CD4-positive, alpha-beta T cell (primary cell): ENCODE data around the gene HS3ST4. TPM values are rescaled to one million over a fixed set of nuclear protein-coding genes. Genes with fewer than 3 reads are reported as not detected.

Experiments
- ATAC-seq: fragments of 200-7000 bp; cut with Tn5 transposase; one replicate; pipeline ENCODE4 v1.10.0; 2022; ENCODE audit warnings: mild to moderate bottlenecking; ENCODE audit not compliant: poor library complexity
- CTCF ChIA-PET: fragments of 350-600 bp; sonication (Branson Sonifier 250); formaldehyde crosslinking; loops from one replicate; lab custom pipeline; 2021; ENCODE audit warnings: antibody characterized with exemption, inconsistent platforms; lab: Charles Lee
- POLR2A ChIA-PET: fragments of 350-600 bp; sonication (Branson Sonifier 250); formaldehyde crosslinking; loops from one replicate; lab custom pipeline; 2021; ENCODE audit warnings: antibody characterized with exemption, inconsistent platforms; lab: Charles Lee
- DNase-seq, 14 experiments: peaks; one replicate each; pipeline ENCODE4 v3.0.0-alpha.2; 2013 to 2020; ENCODE audit warnings: mixed read lengths in 2 of 14
- H3K27ac ChIP-seq, 2 donors: one replicate each; pipeline versions ENCODE4 v1.5.1 to v1.7.0; 2013; ENCODE audit warnings: low read length in 2 of 2, low read depth in 1 of 2, mild to moderate bottlenecking in 1 of 2
- H3K27me3 ChIP-seq, 2 experiments: 1 replicate in 1 of 2; 2 replicates in 1 of 2; pipeline versions ENCODE4 v1.6.1 to v1.7.0; 2013; ENCODE audit warnings: low read length in 2 of 2, control low read depth in 1 of 2, mild to moderate bottlenecking in 1 of 2, moderate library complexity in 1 of 2; ENCODE audit not compliant: insufficient read depth in 2 of 2, control insufficient read depth in 1 of 2
- H3K36me3 ChIP-seq: one replicate; pipeline ENCODE4 v1.6.1; 2013; ENCODE audit warnings: low read length, control low read depth; ENCODE audit not compliant: insufficient read depth
- H3K4me1 ChIP-seq: one replicate; pipeline ENCODE4 v1.6.1; 2013; ENCODE audit warnings: low read length, control low read depth; ENCODE audit not compliant: insufficient read depth
- H3K4me3 ChIP-seq: one replicate; pipeline ENCODE4 v1.5.1; 2013; ENCODE audit warnings: mild to moderate bottlenecking, low read length, moderate library complexity
- H3K9me3 ChIP-seq, 2 experiments: 1 replicate in 1 of 2; 2 replicates in 1 of 2; pipeline versions ENCODE4 v1.6.1 to v1.7.0; 2013; ENCODE audit warnings: low read length in 2 of 2, mild to moderate bottlenecking in 2 of 2, control low read depth in 1 of 2, moderate library complexity in 1 of 2; ENCODE audit not compliant: control insufficient read depth in 1 of 2, insufficient read depth in 1 of 2
- H3K27ac Mint-ChIP-seq: one replicate; pipeline ENCODE4 v1.8.0; 2020; ENCODE audit warnings: mixed read lengths
- H3K27me3 Mint-ChIP-seq: one replicate; pipeline ENCODE4 v1.8.0; 2021; ENCODE audit warnings: mixed read lengths
- H3K36me3 Mint-ChIP-seq: one replicate; pipeline ENCODE4 v1.8.0; 2021; ENCODE audit warnings: low read depth, mixed read lengths
- H3K4me1 Mint-ChIP-seq: one replicate; pipeline ENCODE4 v1.8.0; 2021; ENCODE audit warnings: low read depth, mixed read lengths
- H3K4me3 Mint-ChIP-seq: one replicate; pipeline ENCODE4 v1.8.0; 2020; ENCODE audit warnings: mild to moderate bottlenecking, mixed read lengths
- H3K9me3 Mint-ChIP-seq: one replicate; pipeline ENCODE4 v1.8.0; 2020; ENCODE audit warnings: mixed read lengths
- intact Hi-C, 2 experiments: fragments of 100-400 bp; cut with DNase I in 1 of 2; cut with micrococcal nuclease in 1 of 2; formaldehyde crosslinking; loops; one replicate each; pipeline versions ENCODE4 v1.15.1 to v1.9.0; 2023 to 2025; cut with DNase I, micrococcal nuclease
- total RNA-seq, 174 experiments: library from RNA in 2 of 174; stranded (reverse) in 2 of 174; gene quantifications; one replicate each; pipeline ENCODE4 v1.2.3 and lab custom pipeline; 2021 to 2026
- TF ChIP-seq, protein P1 (sequence below): fragments of 200-600 bp; IDR thresholded peaks from one replicate; pipeline ENCODE4 v1.8.0; 2022; ENCODE audit warnings: antibody characterized with exemption, mild to moderate bottlenecking

HS3ST4 gene
- total RNA-seq, 2 experiments from 2014 or later: not detected

DNA sequence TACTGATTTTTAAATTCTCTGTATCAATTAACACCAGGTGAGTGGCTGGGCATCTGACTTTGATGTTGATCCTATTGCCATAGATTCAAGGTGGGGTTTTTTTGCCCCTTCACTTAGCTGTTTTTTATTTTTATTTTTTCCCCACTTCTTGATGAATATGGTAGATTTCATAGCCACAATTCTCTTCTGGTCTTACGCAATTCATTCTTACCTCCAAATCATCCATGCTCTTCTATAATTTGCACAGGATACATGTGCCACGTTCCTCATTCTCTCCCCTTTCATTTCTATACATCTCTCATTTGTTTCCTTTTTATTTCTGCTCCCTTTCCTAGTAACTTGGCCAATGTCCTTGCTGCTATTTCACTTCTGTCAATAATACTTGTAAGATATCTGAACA, 14.9 kb upstream of the HS3ST4 start:
- no peak for DNase-seq
- Histone ChIP-seq H3K9me3 (no peaks in the 10 kb centered on the region), H3K27ac (no peak overlapping the region), H3K4me3 (no peak overlapping the region), H3K4me1 (no peaks in the 10 kb centered on the region), H3K27me3 (no peaks in the 10 kb centered on the region), H3K36me3 (no peaks in the 10 kb centered on the region)
- intact Hi-C loops: no loop called here
- TF ChIP-seq, protein P1, sequence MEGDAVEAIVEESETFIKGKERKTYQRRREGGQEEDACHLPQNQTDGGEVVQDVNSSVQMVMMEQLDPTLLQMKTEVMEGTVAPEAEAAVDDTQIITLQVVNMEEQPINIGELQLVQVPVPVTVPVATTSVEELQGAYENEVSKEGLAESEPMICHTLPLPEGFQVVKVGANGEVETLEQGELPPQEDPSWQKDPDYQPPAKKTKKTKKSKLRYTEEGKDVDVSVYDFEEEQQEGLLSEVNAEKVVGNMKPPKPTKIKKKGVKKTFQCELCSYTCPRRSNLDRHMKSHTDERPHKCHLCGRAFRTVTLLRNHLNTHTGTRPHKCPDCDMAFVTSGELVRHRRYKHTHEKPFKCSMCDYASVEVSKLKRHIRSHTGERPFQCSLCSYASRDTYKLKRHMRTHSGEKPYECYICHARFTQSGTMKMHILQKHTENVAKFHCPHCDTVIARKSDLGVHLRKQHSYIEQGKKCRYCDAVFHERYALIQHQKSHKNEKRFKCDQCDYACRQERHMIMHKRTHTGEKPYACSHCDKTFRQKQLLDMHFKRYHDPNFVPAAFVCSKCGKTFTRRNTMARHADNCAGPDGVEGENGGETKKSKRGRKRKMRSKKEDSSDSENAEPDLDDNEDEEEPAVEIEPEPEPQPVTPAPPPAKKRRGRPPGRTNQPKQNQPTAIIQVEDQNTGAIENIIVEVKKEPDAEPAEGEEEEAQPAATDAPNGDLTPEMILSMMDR: no peak
- no peaks in the 10 kb centered on the region for H3K36me3 Mint-ChIP-seq
- ChIA-PET POLR2A (no interaction called here), CTCF (no interaction called here)
- H3K27ac Mint-ChIP-seq: no peak overlapping the region
- ATAC-seq: no peak
- no peaks in the 10 kb centered on the region for H3K9me3 Mint-ChIP-seq
- no peak overlapping the region for H3K4me3 Mint-ChIP-seq
- no peaks in the 10 kb centered on the region for H3K27me3 Mint-ChIP-seq
- H3K4me1 Mint-ChIP-seq: no peaks in the 10 kb centered on the region

DNA sequence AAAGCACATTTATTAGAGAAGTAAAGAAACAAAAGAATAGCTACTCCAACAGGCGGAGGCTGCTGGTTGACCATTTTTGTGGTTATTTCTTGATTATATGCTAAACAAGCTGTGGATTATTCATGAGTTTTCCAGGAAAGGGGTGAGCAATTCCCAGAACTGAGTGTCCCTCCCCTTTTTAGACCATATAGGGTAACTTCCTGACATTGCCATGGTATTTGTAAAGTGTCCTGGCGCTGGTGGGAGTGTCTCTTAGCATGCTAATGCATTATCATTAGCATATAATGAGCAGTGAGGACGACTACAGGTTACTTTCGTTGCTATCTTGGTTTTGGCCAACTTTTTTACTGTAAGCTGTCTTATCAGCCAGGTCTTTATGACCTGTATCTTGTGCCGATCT, 12.2 kb upstream of the HS3ST4 start:
- TF ChIP-seq, protein P1: no peak

DNA sequence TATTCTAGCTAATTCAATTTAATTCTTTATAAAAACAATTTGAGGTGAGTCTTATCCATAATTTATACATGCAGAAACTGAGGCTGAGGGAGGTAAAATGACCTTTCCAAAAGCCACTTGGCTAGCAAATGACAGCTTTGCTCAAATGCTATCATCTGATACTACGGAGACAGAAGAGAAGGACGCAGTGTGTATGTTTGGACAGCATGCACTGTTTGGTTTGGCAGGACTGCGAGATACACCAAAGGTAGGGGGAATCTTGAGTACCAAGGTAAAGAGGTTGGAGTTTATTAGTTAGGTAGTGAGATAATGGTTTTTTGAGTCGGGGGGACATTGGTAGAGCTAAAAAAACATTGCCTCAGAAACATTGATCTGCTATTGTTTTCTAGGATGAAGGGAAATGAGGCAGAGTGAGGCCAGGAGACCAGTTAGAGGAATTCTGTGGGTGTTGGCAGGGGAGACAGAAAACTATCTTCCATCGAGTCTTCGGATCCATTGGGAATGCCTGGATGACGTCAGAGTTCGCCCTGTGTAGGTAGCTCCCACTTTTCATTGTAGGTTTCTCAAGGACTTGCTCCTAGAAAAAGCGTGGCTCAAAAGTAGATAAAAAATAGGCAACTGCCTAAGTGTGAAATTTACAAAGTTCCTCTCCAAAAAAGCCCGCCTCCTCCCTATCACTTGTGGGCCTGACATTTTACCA, 2.5 kb upstream of the HS3ST4 start:
- H3K27me3 Mint-ChIP-seq: peaks cover 58% of the 10 kb centered on the region
- H3K4me1 Mint-ChIP-seq: peaks cover 5% of the 10 kb centered on the region
- intact Hi-C loops: no loop called here
- no peak for ATAC-seq
- no peak overlapping the region for H3K4me3 Mint-ChIP-seq
- H3K9me3 ChIP-seq: peaks cover 0 to 6% of the 10 kb centered on the region in 2 experiments
- H3K27ac ChIP-seq: no peak overlapping the region
- no peak for DNase-seq
- no peaks in the 10 kb centered on the region for H3K9me3 Mint-ChIP-seq
- H3K4me1 ChIP-seq: peaks cover 3% of the 10 kb centered on the region
- H3K27ac Mint-ChIP-seq: no peak overlapping the region
- no peak overlapping the region for H3K4me3 ChIP-seq
- no peaks in the 10 kb centered on the region for H3K36me3 ChIP-seq
- peaks cover 21 to 43% of the 10 kb centered on the region in 2 experiments for H3K27me3 ChIP-seq
- no peaks in the 10 kb centered on the region for H3K36me3 Mint-ChIP-seq
- ChIA-PET CTCF (no interaction called here), POLR2A (no interaction called here)
- TF ChIP-seq, protein P1: no peak

More for the DNA sequence above, 12.2 kb upstream of the HS3ST4 start:
- Mint-ChIP-seq H3K4me3 (no peak overlapping the region), H3K36me3 (no peaks in the 10 kb centered on the region), H3K27ac (no peak overlapping the region), H3K27me3 (peaks cover 6% of the 10 kb centered on the region), H3K4me1 (no peaks in the 10 kb centered on the region), H3K9me3 (no peaks in the 10 kb centered on the region)
- intact Hi-C loops: no loop called here
- no peak overlapping the region for H3K4me3 ChIP-seq
- DNase-seq: no peak
- no peaks in the 10 kb centered on the region for H3K4me1 ChIP-seq
- no peaks in the 10 kb centered on the region for H3K9me3 ChIP-seq
- no peaks in the 10 kb centered on the region for H3K36me3 ChIP-seq
- POLR2A ChIA-PET: no interaction called here
- H3K27ac ChIP-seq: no peak overlapping the region
- ATAC-seq: no peak
- CTCF ChIA-PET: no interaction called here
- H3K27me3 ChIP-seq: no peaks in the 10 kb centered on the region
